GM12878 (cell line): Measurements from ENCODE around the gene TRMU. TPM values are rescaled to one million over a fixed set of nuclear protein-coding genes. Genes with fewer than 3 reads are reported as not detected.

Experiments
- polyA plus RNA-seq, 11 experiments: library from polyadenylated mRNA; depleted of rRNA in 4 of 11; unstranded in 6 of 11; stranded (reverse) in 5 of 11; fragments of >200 nt; fragmentation: Nextera tagmentation in 4 of 11; fragmentation: Illumina TruSeq in 1 of 11; extraction: Ambion mirVana in 4 of 11; extraction: Trizol in 1 of 11; gene quantifications; 1 replicate in 1 of 11; 2 replicates in 10 of 11; pipeline versions ENCODE4 v1.2.1 to v1.2.3, GENCODE V29; 2011 to 2016; ENCODE audit warnings: inconsistent platforms in 2 of 11, missing spikeins in 2 of 11, low read depth in 1 of 11
- total RNA-seq, 4 experiments: library from RNA; depleted of rRNA in 3 of 4; stranded (reverse); fragments of >200 nt in 3 of 4; fragmentation: Illumina TruSeq in 1 of 4; extraction: Trizol in 1 of 4; gene quantifications; 2 replicates each; pipeline versions ENCODE4 v1.2.1 to v1.2.3, GENCODE V29; 2013 to 2021

Gene TRMU
- total and polyA plus RNA-seq, 10 of the 15 experiments (the other 5 are each of a cell fraction or from before 2014, with no cell fraction given) = 3.5 to 57.0 (median 44.0) TPM

Other genes starting within 250 kb of the TRMU start
- gene PPARA, start 185.2 kb upstream of the TRMU start, total RNA-seq (2014; rRNA removed) = 3.6 and 6.2 TPM in 2 replicates
- 5.7 and 7.7 TPM in 2 replicates for gene PPARA, start 185.2 kb upstream of the TRMU start, total RNA-seq (2014; rRNA removed; fragmentation: Illumina TruSeq; extraction: Trizol)
- gene PPARA, start 185.2 kb upstream of the TRMU start, total RNA-seq (2021) = 7.6 and 10.1 TPM in 2 replicates
- gene PPARA, start 185.2 kb upstream of the TRMU start, polyA plus RNA-seq (2011; rRNA removed) = 10.4 TPM in 2 replicates
- 4.7 and 4.8 TPM in 2 replicates for gene PPARA, start 185.2 kb upstream of the TRMU start, polyA plus RNA-seq (2014; fragmentation: Illumina TruSeq; extraction: Trizol)
- 1 to 10 TPM in 1 of 2 experiments, under 1 TPM in 1; 0.72 to 1.0 TPM for gene PPARA, start 185.2 kb upstream of the TRMU start, polyA plus RNA-seq (2014; fragmentation: Nextera tagmentation; extraction: Ambion mirVana)
- gene PPARA, start 185.2 kb upstream of the TRMU start, polyA plus RNA-seq (2014; rRNA removed) = 4.9 and 5.2 TPM in 2 replicates
- 1 to 10 TPM; 2.4 to 4.4 TPM for gene PPARA, start 185.2 kb upstream of the TRMU start, polyA plus RNA-seq (2016; fragmentation: Nextera tagmentation; extraction: Ambion mirVana)
- 11.1 and 13.3 TPM in 2 replicates for gene CDPF1, start 85.4 kb upstream of the TRMU start, total RNA-seq (2014; rRNA removed)
- 5.5 and 6.1 TPM in 2 replicates for gene CDPF1, start 85.4 kb upstream of the TRMU start, total RNA-seq (2014; rRNA removed; fragmentation: Illumina TruSeq; extraction: Trizol)
- gene CDPF1, start 85.4 kb upstream of the TRMU start, total RNA-seq (2021) = 7.2 and 7.8 TPM in 2 replicates
- 7.4 and 8.6 TPM in 2 replicates for gene CDPF1, start 85.4 kb upstream of the TRMU start, polyA plus RNA-seq (2011; rRNA removed)
- gene CDPF1, start 85.4 kb upstream of the TRMU start, polyA plus RNA-seq (2014; fragmentation: Illumina TruSeq; extraction: Trizol) = 3.1 and 6.4 TPM in 2 replicates
- gene CDPF1, start 85.4 kb upstream of the TRMU start, polyA plus RNA-seq (2014; fragmentation: Nextera tagmentation; extraction: Ambion mirVana) = 1 to 10 TPM; 1.0 to 2.2 TPM
- gene CDPF1, start 85.4 kb upstream of the TRMU start, polyA plus RNA-seq (2014; rRNA removed) = 13.0 and 22.4 TPM in 2 replicates
- 10 to 100 TPM; 15.5 to 18.2 TPM for gene CDPF1, start 85.4 kb upstream of the TRMU start, polyA plus RNA-seq (2016; fragmentation: Nextera tagmentation; extraction: Ambion mirVana)
- gene PKDREJ, start 72.4 kb upstream of the TRMU start, total RNA-seq (2014; rRNA removed) = not detected in 2 replicates
- gene PKDREJ, start 72.4 kb upstream of the TRMU start, total RNA-seq (2014; rRNA removed; fragmentation: Illumina TruSeq; extraction: Trizol) = not detected in 2 replicates
- not detected in 2 replicates for gene PKDREJ, start 72.4 kb upstream of the TRMU start, total RNA-seq (2021)
- not detected in 2 replicates for gene PKDREJ, start 72.4 kb upstream of the TRMU start, polyA plus RNA-seq (2011; rRNA removed)
- not detected in 2 replicates for gene PKDREJ, start 72.4 kb upstream of the TRMU start, polyA plus RNA-seq (2014; fragmentation: Illumina TruSeq; extraction: Trizol)
- gene PKDREJ, start 72.4 kb upstream of the TRMU start, polyA plus RNA-seq (2014; fragmentation: Nextera tagmentation; extraction: Ambion mirVana) = under 1 TPM in 1 of 2 experiments, not detected in 1; 0.02 TPM
- 0.01 TPM in 1 of 2 replicates, not detected in the other for gene PKDREJ, start 72.4 kb upstream of the TRMU start, polyA plus RNA-seq (2014; rRNA removed)
- under 1 TPM in 1 of 2 experiments, not detected in 1; 0.03 TPM for gene PKDREJ, start 72.4 kb upstream of the TRMU start, polyA plus RNA-seq (2016; fragmentation: Nextera tagmentation; extraction: Ambion mirVana)
- gene TTC38, start 67.7 kb upstream of the TRMU start, total RNA-seq (2014; rRNA removed) = 14.7 and 19.1 TPM in 2 replicates
- gene TTC38, start 67.7 kb upstream of the TRMU start, total RNA-seq (2014; rRNA removed; fragmentation: Illumina TruSeq; extraction: Trizol) = 6.8 and 7.6 TPM in 2 replicates
- 11.2 and 13.7 TPM in 2 replicates for gene TTC38, start 67.7 kb upstream of the TRMU start, total RNA-seq (2021)
- gene TTC38, start 67.7 kb upstream of the TRMU start, polyA plus RNA-seq (2011; rRNA removed) = 26.1 and 39.9 TPM in 2 replicates
- gene TTC38, start 67.7 kb upstream of the TRMU start, polyA plus RNA-seq (2014; fragmentation: Illumina TruSeq; extraction: Trizol) = 3.1 and 6.5 TPM in 2 replicates
- 1 to 10 TPM in 1 of 2 experiments, under 1 TPM in 1; 0.58 to 1.6 TPM for gene TTC38, start 67.7 kb upstream of the TRMU start, polyA plus RNA-seq (2014; fragmentation: Nextera tagmentation; extraction: Ambion mirVana)
- 12.3 and 19.4 TPM in 2 replicates for gene TTC38, start 67.7 kb upstream of the TRMU start, polyA plus RNA-seq (2014; rRNA removed)
- gene TTC38, start 67.7 kb upstream of the TRMU start, polyA plus RNA-seq (2016; fragmentation: Nextera tagmentation; extraction: Ambion mirVana) = 10 to 100 TPM; 17.5 to 17.9 TPM
- 25.9 and 27.4 TPM in 2 replicates for gene GTSE1, start 38.8 kb upstream of the TRMU start, total RNA-seq (2014; rRNA removed)
- gene GTSE1, start 38.8 kb upstream of the TRMU start, total RNA-seq (2014; rRNA removed; fragmentation: Illumina TruSeq; extraction: Trizol) = 21.8 and 23.3 TPM in 2 replicates
- gene GTSE1, start 38.8 kb upstream of the TRMU start, total RNA-seq (2021) = 43.9 and 46.2 TPM in 2 replicates
- gene GTSE1, start 38.8 kb upstream of the TRMU start, polyA plus RNA-seq (2011; rRNA removed) = 15.9 and 21.6 TPM in 2 replicates
- gene GTSE1, start 38.8 kb upstream of the TRMU start, polyA plus RNA-seq (2014; fragmentation: Illumina TruSeq; extraction: Trizol) = 30.8 and 37.1 TPM in 2 replicates
- 1 to 10 TPM; 6.6 to 10.0 TPM for gene GTSE1, start 38.8 kb upstream of the TRMU start, polyA plus RNA-seq (2014; fragmentation: Nextera tagmentation; extraction: Ambion mirVana)
- 43.0 and 45.2 TPM in 2 replicates for gene GTSE1, start 38.8 kb upstream of the TRMU start, polyA plus RNA-seq (2014; rRNA removed)
- gene GTSE1, start 38.8 kb upstream of the TRMU start, polyA plus RNA-seq (2016; fragmentation: Nextera tagmentation; extraction: Ambion mirVana) = 10 to 100 TPM; 43.9 to 44.5 TPM
- gene CELSR1, start 201.9 kb downstream of the TRMU start, total RNA-seq (2014; rRNA removed) = 0.34 and 0.38 TPM in 2 replicates
- gene CELSR1, start 201.9 kb downstream of the TRMU start, total RNA-seq (2014; rRNA removed; fragmentation: Illumina TruSeq; extraction: Trizol) = 0.22 and 0.23 TPM in 2 replicates
- gene CELSR1, start 201.9 kb downstream of the TRMU start, total RNA-seq (2021) = 0.74 and 0.90 TPM in 2 replicates
- gene CELSR1, start 201.9 kb downstream of the TRMU start, polyA plus RNA-seq (2011; rRNA removed) = 1.3 and 1.7 TPM in 2 replicates
- gene CELSR1, start 201.9 kb downstream of the TRMU start, polyA plus RNA-seq (2014; fragmentation: Illumina TruSeq; extraction: Trizol) = 0.32 and 0.37 TPM in 2 replicates
- under 1 TPM in 1 of 2 experiments, not detected in 1; 0.05 TPM for gene CELSR1, start 201.9 kb downstream of the TRMU start, polyA plus RNA-seq (2014; fragmentation: Nextera tagmentation; extraction: Ambion mirVana)
- gene CELSR1, start 201.9 kb downstream of the TRMU start, polyA plus RNA-seq (2014; rRNA removed) = 0.66 and 0.78 TPM in 2 replicates
- gene CELSR1, start 201.9 kb downstream of the TRMU start, polyA plus RNA-seq (2016; fragmentation: Nextera tagmentation; extraction: Ambion mirVana) = under 1 TPM in 1 of 2 experiments, not detected in 1; 0.08 TPM